Cerebellar nuclear complex (tissue), 1 donor: ENCODE results near the gene FBXL2.
A peak's percentile ranks its signal among the peaks of the same experiment; 100 is the strongest.

ENCODE experiments used
- DNase-seq, 2 experiments: peaks; one replicate each; lab custom pipeline; 2025; lab: John Stamatoyannopoulos, UW

Gene FBXL2, protein sequence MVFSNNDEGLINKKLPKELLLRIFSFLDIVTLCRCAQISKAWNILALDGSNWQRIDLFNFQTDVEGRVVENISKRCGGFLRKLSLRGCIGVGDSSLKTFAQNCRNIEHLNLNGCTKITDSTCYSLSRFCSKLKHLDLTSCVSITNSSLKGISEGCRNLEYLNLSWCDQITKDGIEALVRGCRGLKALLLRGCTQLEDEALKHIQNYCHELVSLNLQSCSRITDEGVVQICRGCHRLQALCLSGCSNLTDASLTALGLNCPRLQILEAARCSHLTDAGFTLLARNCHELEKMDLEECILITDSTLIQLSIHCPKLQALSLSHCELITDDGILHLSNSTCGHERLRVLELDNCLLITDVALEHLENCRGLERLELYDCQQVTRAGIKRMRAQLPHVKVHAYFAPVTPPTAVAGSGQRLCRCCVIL

DNA sequence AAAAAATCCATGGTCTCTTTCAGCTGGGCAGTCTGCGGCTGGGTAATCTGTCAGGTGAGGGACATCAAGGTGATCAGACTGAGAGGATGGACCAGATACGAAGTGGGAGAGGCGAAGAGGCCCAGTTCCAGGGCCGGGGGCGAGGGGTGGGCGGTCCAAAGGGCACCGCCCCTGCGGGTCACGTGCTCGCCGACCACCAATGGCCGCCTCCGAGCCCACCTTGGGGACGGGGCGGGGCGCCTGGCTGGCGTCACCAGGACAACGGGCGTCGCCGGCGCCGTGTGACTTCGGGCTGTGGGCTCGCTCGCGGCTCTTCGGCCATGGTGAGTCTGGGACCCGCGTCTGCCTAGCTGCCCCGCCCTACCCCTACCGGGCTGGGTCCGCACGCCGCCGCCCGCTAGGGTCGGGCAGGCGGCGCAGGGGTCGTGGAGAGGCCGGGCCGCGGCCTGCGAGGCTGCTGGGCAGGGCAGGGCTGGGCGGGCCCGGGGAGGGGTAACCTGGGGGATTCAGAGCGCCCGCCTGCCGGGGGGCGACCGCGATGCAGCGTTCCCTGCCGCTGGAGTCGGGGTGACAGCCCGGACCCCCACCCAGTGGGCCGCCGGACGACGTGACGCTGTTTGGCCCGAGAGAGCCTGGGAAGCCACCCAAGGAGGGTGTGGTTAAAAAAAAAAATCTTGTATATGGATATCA, at the start of gene FBXL2:
Gene FBXL2, plus strand, starts transcription at position 250 of the 690 bp plus-strand sequence. Its CDS starts 71 bp downstream, at position 321.
- DNase-seq, result peak in 1 of 2 experiments; percentile 10

DNA sequence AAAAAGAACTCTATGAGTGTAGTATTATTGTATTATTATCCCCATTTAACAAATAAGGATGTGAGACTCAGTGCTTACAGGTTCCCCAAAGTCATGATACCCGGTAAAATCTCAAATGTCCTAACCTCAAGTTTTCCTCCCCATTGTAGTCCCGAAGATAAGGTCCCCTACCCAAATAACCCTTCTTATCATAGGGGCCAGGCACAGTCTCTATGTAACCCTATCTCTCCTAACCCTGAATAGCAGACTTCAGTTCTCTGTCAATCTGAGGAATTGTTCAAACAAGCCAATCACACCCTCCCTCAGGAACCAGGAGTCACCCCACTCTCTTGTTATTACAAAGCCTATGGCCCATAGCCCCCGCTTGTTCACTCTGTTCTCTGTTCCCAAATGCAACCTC, 48.2 kb upstream of the FBXL2 start:
- DNase-seq, result no peak

DNA sequence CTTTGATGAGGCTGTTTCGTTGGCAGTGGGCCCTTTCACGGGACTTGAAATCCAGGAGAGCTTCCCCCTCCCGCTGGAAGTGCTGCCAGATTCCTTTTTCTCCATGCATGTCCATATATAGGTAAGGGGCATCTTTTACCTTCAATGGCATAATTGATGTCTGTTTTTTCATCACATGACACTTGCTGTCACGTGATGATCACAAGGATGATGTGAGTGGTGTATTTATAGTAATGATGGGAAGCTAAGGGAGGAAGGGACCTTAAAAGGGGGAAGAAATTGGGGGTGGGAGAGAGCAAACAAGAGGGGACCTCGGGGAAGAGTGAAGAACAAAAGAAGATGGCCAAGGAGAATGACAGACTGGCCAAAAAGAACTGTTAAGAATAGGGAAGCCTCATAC, 47.3 kb upstream of the FBXL2 start:
- DNase-seq, result no peak

DNA sequence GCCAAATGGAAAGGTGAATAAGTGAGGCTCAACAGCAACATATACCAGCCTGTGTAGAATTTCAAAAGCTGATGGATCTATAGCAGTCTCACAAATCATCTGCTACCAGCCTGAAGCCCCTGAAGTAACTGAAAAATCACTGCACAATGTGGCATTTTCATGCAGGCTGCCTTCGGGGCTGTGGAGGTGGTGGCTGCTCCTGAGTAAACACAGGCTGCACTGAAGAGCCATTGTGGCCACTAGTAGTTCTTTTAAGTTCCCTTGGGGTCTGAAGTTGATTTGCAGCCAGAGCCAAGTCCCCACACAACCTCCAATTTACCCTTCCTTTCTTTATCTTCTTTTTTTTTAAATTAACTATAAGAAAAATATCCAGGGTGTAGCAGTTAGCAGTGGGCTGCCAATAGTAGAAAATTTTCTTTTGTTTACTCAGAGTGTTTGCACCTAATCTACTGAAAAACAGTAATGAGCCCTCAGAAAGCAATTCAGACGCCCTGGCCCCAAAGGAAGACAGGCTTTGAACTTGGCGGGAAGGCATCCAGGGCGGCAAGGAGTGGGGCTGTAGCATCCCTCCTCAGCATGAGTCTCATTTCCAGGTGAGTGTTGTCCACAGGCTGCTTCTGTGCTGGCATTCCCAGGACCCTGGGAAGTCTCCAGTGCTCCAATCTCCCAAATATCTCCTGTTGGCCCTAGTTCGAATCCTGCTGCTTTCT, 45.3 kb upstream of the FBXL2 start:
- no peak for DNase-seq

DNA sequence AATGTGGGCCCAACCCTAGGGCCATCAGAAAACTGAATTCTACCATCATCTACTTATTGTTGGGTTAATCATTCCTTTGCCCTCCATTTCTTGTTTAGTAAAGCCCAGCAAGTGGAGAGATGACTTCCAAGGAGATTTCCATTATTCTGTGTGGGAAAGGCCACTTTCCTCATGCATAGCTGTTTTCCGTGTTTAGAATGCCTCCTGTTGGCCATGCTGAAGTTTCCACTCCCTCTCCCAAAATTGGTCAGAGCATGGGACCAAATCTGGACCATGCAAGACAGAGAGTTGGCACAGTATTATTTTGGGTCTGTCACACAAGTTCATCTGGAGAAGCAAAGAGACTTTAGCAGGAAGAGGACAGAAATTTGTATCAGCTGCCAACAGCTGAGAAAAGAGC, 43.4 kb upstream of the FBXL2 start:
- DNase-seq, result no peak

DNA sequence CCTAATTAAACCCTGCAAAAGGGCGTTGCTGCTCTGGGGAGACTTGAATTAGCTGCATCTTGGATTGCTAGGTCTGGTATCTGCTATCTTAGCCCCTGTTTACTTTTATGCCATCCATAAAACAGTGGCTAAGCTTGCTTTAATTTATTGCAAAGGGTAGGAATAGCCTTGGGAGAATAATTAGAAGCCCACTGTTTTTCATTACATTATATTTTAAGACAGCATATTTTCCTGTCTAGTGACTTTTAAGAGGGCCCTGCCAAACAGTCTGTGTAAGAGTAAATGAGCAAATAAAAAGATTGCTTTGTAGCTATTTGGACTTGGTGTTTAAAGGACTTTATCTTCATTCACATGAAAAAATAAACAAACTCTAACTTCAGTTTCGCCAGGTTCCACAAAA, 41.2 kb upstream of the FBXL2 start:
- no peak for DNase-seq

DNA sequence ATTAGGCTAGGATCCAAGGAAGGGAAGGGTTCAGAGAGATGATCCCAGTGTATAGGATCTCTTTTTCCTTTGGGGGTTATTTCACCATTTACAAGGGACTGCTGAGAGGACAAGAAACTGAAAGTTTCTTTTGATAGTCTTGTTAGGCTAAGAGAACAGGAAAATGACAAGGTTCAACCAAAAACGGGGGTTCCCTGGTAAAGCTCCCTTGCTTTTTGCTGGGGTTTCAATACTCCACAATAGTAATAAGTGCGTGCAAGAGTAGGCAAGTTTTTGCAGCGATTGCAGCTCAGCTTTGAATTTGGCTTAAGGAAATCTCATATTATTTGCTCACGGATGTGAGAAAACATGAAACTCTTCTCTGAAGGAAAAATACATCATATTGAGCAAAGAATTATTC, 39.8 kb upstream of the FBXL2 start:
- DNase-seq, result no peak

DNA sequence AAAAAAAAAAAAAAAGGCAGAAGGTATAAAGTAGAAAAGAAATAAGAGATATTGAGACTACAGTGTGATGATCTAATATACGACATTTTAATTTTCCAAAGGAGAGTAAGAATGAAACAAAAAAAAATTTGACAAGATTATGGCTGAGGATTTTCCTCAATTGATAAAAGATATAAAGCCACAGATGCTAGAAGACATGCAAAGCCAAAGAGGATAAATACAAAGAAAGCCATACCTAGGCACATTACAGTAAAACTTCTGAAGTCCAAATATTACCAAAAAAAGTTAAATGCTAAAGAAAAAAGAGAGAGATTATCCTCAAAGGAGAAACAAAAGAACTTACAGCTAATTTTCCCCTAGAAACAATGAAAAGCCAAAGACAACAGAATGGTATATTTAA, 38.3 kb upstream of the FBXL2 start:
- DNase-seq, result no peak

DNA sequence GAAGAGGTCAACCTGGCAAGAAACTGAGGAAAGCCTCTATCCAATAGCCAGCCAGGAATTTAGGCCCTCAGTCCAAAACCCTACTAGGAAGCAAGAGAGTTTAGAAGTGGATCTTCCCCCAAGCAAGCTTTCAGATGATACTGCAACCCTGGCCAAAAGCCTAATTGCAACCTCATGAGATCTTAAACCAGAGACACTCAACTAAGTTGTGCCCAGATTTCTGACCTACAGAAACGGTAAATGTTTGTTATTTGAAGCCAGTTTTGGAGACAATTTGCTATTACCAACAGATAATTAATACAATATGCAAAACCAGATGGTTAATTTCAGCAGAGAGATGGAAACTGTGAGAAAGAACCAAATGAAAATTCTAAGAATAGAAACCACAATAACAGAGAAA, 37.0 kb upstream of the FBXL2 start:
- DNase-seq, result no peak

DNA sequence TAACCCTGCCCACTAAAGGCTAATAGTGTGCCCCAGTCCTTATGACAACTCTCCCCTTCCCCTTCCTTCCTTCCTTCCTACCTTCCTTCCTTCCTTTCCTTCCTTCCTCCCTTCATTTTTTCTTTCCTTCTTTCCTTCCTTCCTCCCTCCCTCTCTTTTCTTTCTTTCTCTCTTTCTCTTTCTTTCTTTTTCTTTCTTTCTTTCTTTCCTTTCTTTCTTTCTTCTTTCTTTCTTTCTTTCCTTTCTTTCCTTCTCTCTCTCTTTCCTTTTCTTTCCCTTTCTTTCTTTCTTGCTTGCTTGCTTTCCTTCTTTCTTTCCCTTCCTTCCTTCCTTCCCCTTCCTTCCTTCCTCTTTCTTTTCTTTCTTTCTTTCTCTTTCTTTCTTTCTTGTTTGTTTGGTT, 30.5 kb upstream of the FBXL2 start:
- DNase-seq, result no peak

DNA sequence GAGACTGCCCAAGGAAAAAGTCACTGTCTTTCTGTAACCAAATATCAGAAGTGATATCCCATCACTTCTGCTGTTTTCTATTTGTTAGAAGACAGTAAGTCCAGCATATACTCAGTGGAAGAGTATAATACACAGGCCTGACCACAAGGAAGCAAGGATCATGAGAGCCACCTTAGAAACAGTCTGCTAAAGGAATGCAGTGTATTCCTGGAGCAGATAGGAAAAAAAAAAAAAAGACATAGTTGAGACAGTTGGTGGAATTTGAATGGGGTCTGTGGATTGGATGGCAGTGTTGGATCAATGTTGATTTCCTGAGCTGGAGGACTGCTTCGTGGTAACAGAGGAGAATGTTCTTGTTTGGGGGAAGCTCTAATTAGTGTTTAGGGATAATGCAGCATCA, 26.5 kb upstream of the FBXL2 start:
- no peak for DNase-seq

DNA sequence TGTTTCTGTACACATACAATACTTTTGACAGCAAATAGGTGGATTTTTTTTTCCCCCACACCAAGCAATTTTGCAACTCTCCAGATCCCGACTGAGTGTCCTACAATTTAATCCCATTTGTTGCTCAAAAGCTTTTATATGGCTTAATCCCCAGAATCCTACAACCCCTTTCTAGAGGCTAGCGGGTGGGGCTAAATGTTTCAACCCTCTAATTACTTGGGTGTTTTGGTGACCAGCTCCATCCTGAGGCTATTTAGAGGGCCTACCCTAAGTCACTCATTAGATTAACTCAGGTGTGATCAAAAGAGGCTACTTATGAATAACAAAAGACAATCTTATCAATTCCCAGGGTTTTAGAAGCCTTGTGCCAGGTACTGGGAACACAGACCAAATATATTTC, 21.0 kb upstream of the FBXL2 start:
- no peak for DNase-seq

DNA sequence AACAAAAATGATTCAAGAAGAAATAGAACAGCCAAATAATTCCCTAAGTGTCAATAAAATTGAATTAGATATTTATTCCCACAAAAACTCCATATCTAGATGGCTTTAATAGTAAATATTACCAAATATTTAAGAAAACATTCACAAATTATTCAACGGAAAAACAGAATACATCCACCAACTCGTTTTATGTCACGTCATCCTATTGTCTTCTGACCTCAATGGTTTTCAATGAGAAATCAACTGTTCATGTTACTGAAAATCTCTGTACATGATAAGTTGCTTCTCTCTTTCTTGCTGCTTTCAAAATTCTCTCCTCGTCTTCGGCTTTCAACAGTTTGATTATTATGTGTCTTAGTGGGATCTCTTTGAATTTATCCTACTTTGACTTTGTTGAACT, 17.1 kb upstream of the FBXL2 start:
- DNase-seq, result no peak

DNA sequence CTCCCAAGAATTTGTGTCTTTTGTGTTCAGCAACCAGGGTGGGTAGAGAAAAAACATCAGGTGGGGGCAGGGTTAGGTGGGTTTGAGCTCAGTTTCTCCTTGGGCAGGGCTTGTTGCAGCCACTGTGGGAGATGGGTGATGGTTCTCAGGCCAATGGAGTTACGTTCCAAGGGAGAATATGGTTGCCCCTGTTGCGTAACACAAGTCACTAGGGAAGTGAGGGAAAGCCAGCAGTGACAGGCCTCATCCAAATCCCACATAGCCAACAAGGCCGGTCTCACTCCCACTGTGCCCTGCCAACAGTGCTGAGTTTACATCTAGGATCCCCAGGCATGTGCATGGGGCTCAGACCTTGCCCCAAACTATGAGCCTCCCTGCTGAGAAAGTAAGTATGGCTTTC, 7.9 kb upstream of the FBXL2 start:
- DNase-seq, result no peak

DNA sequence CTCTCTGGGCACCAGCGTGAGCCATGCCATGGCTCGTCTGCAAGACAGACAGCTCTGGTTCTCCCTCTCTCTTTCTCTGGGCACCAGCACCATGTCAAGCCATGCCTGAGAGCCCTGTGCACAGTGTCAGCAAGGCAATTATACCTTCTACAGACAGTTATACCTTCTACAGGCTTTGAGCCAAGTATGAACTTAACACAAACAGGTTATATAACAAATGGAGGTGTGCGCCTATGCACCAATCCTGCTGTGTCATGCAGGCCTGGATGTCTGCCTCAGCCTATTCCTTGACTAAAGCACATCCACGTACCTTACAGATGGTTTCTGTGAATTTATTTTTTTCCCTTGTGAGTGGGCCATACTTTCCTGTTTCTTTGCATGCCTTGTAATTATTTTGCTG, 5.9 kb upstream of the FBXL2 start:
- DNase-seq, result no peak

DNA sequence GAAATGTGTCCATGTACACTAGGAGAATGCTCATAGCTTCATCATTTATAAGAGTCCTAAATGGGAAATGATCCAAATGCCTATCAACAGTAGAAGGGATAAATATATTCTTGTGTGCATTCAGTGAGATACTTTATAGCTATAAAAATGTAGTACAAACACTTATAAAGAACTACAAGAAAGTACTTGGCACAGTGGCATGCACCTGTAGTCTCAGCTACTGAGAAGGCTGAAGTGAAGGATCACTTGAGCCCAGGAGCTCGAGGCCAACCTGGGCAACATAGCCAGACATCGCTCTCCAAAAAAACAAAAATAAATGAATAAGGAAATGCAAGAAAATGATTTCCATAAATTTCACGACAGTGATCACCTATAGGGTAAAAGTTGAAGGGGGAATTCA, 3.6 kb upstream of the FBXL2 start:
- no peak for DNase-seq

DNA sequence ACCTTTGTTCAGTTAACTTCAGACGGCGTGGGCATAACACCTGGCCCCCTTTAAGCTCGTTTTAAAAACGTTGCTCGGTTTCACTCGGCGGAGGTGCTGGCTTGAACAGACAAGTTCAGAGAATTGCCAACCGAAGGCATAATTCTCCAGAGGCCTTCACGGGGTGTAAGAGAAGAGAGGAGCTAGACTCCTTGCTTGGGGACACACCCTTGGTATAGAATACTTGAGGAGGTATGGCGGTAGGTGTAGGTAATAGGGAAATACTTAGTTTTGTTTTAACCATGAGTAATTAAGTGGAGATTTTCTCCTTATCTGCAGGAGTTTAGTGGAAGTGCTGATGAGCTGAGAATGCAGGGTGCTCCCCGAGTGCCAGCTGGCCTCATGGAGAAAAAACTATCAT, 921 bp downstream of the FBXL2 start:
- no peak for DNase-seq

DNA sequence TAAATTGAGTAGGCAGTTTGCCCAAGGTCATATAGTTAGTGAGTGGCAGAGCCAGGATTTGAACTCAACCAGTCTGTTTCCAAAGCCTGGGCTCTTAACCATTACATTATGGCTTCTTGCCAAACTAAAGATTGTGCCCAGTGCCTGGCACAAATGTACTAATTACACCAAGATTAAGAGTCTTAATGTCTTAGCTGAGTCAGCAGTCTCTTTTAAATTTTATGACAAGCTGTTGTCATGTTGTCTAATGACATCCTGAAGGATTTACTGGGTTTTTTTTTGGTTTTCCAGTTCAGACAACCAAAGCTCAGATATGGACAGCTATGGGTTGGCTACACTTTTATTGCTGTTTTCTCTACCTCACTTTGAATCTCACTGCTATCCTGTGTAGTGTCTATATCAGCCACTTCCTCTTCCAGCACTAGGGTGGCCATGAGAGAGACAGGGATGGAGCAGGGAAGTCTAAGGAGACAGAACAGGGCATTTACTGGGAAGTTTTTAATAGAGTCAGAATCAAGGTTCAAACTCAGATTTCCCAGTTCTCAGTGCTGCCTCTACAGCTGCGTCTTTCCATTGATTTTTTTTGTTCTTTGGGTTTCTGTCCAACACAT, 10.5 kb downstream of the FBXL2 start:
- DNase-seq, result no peak

DNA sequence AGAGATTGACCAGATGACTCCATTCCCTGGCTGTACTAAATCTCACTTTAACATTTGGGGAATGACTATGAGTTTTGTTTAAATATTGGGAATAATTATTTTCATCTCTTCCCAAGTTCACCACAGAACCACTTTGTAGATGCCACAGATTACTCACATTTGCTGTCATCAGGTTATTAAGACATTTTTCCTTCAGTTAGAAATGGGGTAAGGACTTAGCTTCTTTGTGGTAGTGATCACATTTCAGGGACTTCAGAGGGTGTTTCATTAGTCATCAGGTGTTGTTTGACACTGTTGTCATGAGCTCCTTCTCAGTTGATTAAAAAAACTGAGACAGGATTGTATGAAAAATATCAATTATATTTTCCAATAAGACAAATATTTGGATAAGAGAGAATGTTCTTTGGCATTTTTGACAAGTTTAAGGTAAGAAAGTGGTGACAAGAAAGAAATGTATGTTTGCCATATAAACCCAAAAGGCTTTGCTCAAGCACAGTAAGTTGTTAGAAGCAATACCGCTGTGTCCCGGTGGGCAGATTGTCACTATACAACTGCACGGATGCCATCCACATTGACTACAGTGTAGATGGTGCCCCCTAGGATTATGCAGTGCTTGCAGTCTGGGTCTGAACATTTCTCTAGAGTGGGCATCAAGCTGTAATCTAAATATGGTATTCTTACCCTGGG, 22.3 kb downstream of the FBXL2 start:
- no peak for DNase-seq

DNA sequence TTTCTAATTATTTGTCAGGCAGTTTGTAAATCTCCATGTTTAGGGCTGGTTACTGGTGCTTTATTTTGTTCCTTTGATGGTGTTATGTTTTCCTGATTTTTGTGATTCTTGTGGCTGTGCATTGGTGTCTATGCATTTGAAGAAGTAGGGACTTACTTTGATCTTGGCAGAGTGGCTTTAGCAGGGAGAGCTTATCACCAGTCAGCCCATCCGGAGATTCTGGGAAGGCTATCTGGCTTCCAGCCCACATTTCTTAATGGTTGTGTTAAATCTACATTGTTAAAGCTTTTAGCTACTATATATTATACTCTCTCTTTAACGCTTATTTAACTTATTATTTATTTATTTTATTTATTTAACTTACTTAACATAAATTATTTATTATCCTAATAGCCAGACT, 35.1 kb downstream of the FBXL2 start:
- DNase-seq, result no peak

DNA sequence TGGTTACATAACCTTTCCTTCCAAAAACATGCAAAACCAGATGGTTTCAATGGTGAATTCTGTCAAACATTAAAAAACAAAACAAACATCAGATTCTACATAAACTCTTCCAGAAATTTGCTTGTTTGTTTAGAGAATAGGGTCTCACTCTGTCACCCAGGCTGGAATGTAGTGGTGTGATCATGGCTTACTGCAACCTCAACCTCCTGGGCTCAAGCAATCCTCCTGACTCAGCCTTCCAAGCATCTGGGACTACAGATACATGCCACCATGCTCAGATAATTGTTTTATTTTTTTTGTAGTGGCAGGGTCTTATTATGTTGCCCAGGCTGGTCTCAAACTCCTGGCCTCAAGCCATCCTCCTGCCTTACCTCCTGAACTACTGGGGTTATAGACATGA, 36.1 kb downstream of the FBXL2 start:
- DNase-seq, result no peak

DNA sequence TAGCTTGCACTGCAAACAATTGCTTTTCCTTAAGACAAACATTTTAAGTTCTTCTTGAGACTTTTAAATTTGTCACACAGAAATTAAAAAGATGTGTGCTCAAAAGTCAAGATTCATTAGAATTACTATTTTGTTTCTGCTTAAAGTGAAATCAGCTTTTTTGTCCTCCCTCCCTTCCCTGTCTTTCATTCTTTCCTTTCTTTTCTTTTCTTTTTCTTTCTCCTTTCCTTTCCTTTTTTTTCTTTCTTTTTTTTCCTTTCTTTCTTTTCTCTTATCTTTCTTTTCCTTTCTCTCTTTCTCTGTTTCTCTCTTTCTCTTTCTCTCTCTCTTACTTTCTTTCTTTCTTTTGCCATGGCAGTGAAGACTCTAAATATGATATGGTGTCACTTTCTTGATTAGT, 37.8 kb downstream of the FBXL2 start:
- no peak for DNase-seq
